OCI-LY1 (cell line): ENCODE measurements around the gene RORB.

Source experiments
- H2AFZ ChIP-seq: fragments of 200-600 bp; sonication (generic), shearing (Covaris generic); 2 replicates; pipeline ENCODE4 v1.6.0; 2014; ENCODE audit warnings: antibody characterized with exemption, mild to moderate bottlenecking, low read length
- H3F3A ChIP-seq: fragments of 200-600 bp; sonication (generic), shearing (Covaris generic); 2 replicates; pipeline ENCODE4 v1.6.0; 2014; ENCODE audit warnings: mild to moderate bottlenecking, antibody characterized with exemption, low read length, moderate library complexity; ENCODE audit not compliant: insufficient read depth
- H3K27ac ChIP-seq: fragments of 200-600 bp; sonication (generic); 2 replicates; pipeline ENCODE4 v1.5.1; 2014; ENCODE audit warnings: low read length, mixed run types, mild to moderate bottlenecking, low read depth; ENCODE audit not compliant: poor library complexity, severe bottlenecking
- H3K27me3 ChIP-seq: fragments of 200-600 bp; sonication (generic); 2 replicates; pipeline ENCODE4 v1.6.0; 2014; ENCODE audit warnings: antibody characterized with exemption, mild to moderate bottlenecking, low read length, moderate library complexity; ENCODE audit not compliant: insufficient read depth
- H3K36me3 ChIP-seq: fragments of 200-600 bp; sonication (generic); 2 replicates; pipeline ENCODE4 v1.6.1; 2014; ENCODE audit warnings: mild to moderate bottlenecking, antibody characterized with exemption, low read length, moderate library complexity, mixed read lengths; ENCODE audit not compliant: insufficient read depth
- H3K4me1 ChIP-seq: fragments of 200-600 bp; sonication (generic); 2 replicates; pipeline ENCODE4 v1.5.1; 2014; ENCODE audit warnings: mild to moderate bottlenecking, low read length, moderate library complexity; ENCODE audit not compliant: insufficient read depth, severe bottlenecking
- H3K4me2 ChIP-seq: fragments of 200-600 bp; sonication (generic), shearing (Covaris generic); 2 replicates; pipeline ENCODE4 v1.6.1; 2014; ENCODE audit warnings: low read length
- H3K4me3 ChIP-seq: fragments of 200-600 bp; sonication (generic); 2 replicates; pipeline ENCODE4 v1.5.1; 2014; ENCODE audit warnings: low read length, low read depth, mild to moderate bottlenecking, mixed read lengths; ENCODE audit not compliant: poor library complexity, severe bottlenecking
- H3K79me2 ChIP-seq: fragments of 200-600 bp; shearing (Covaris generic); 2 replicates; pipeline ENCODE4 v1.6.1; 2016; ENCODE audit warnings: mixed run types, low read length, mixed read lengths; ENCODE audit not compliant: insufficient read depth
- H3K9ac ChIP-seq: fragments of 200-600 bp; sonication (generic), shearing (Covaris generic); 2 replicates; pipeline ENCODE4 v1.6.1; 2014; ENCODE audit warnings: mild to moderate bottlenecking, low read length, mixed read lengths
- H3K9me2 ChIP-seq: fragments of 200-600 bp; sonication (generic), shearing (Covaris generic); 2 replicates; pipeline ENCODE4 v1.6.1; 2014; ENCODE audit warnings: low read depth, mild to moderate bottlenecking, low read length, mixed read lengths
- H3K9me3 ChIP-seq: fragments of 200-600 bp; shearing (Covaris generic); 2 replicates; pipeline ENCODE4 v1.6.1; 2014; ENCODE audit warnings: low read length, mixed read lengths
- H4K20me1 ChIP-seq: fragments of 200-600 bp; sonication (generic), shearing (Covaris generic); 2 replicates; pipeline ENCODE4 v1.6.0; 2016; ENCODE audit warnings: mild to moderate bottlenecking, low read length; ENCODE audit not compliant: insufficient read depth
- EZH2 ChIP-seq: fragments of 200-600 bp; sonication (generic), shearing (Covaris generic); IDR thresholded peaks from 2 replicates; pipeline ENCODE4 v1.8.0; 2017; ENCODE audit warnings: borderline replicate concordance, mixed run types, mild to moderate bottlenecking, antibody characterized with exemption, low read length, moderate library complexity, mixed read lengths
- TF ChIP-seq, protein P1 (sequence below): fragments of 200-600 bp; sonication (generic), shearing (Covaris generic); IDR thresholded peaks from 2 replicates; pipeline ENCODE4 v1.5.1; 2017; ENCODE audit warnings: mild to moderate bottlenecking, antibody characterized with exemption, low read length, moderate library complexity, mixed read lengths

The RORB gene

DNA sequence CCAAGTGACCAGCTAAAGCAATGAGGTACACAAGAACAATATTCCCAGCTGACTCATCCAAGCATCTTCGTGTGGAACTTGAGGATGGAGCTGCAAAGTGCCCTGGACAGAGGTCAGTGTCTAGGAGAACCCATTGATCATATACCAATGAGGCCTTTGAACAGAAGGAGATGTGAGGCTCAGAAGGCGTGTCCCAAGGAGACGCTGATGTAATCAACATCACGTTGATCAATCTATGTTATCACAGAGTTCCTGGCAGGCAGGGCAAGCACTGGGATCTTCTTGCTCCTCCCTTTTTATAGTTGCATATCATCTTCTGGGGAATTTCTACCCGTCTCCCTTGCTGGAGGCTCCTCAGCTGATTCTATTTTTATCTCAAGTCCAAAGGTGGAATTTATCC lies 227.2 kb downstream of the RORB start:
- H3K27me3 ChIP-seq = no peaks in the 10 kb centered on the region
- H3F3A ChIP-seq = no peaks in the 10 kb centered on the region
- H3K36me3 ChIP-seq = no peaks in the 10 kb centered on the region
- H3K4me2 ChIP-seq = no peak overlapping the region
- H2AFZ ChIP-seq = no peak overlapping the region
- no peaks in the 10 kb centered on the region for H3K4me1 ChIP-seq
- no peak overlapping the region for H3K27ac ChIP-seq
- H3K9me3 ChIP-seq = no peaks in the 10 kb centered on the region
- H4K20me1 ChIP-seq = no peaks in the 10 kb centered on the region
- H3K4me3 ChIP-seq = no peak overlapping the region
- TF ChIP-seq, protein P1, sequence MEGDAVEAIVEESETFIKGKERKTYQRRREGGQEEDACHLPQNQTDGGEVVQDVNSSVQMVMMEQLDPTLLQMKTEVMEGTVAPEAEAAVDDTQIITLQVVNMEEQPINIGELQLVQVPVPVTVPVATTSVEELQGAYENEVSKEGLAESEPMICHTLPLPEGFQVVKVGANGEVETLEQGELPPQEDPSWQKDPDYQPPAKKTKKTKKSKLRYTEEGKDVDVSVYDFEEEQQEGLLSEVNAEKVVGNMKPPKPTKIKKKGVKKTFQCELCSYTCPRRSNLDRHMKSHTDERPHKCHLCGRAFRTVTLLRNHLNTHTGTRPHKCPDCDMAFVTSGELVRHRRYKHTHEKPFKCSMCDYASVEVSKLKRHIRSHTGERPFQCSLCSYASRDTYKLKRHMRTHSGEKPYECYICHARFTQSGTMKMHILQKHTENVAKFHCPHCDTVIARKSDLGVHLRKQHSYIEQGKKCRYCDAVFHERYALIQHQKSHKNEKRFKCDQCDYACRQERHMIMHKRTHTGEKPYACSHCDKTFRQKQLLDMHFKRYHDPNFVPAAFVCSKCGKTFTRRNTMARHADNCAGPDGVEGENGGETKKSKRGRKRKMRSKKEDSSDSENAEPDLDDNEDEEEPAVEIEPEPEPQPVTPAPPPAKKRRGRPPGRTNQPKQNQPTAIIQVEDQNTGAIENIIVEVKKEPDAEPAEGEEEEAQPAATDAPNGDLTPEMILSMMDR = no peak
- TF ChIP-seq EZH2 = no peak
- H3K9me2 ChIP-seq = no peaks in the 10 kb centered on the region
- no peak overlapping the region for H3K9ac ChIP-seq
- no peaks in the 10 kb centered on the region for H3K79me2 ChIP-seq

DNA sequence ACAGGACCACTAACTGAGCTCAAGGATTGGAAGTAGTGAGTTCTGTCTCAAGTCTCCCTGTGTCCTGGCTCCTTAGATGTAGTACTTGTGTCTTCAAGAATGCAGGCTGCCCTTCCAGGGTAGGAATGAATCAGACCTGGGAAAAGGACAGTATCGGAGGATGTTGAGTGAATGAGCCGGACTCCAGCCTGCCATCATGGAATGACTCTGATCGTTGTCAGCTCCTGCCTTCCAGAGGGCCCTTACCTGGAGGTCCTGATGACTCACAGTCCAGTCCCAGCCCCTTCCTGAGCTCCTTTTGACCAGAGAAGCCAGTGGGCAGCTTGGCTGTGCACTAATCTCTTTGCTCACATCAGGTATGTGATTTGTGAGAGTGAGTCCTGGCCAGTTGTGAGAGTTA lies 229.4 kb downstream of the RORB start:
- TF ChIP-seq, protein P1 = no peak
- Histone ChIP-seq H3K9me2 (no peaks in the 10 kb centered on the region), H2AFZ (no peak overlapping the region), H3K79me2 (no peaks in the 10 kb centered on the region), H3K9ac (no peak overlapping the region), H3K4me3 (no peak overlapping the region), H3K9me3 (no peaks in the 10 kb centered on the region), H3K36me3 (no peaks in the 10 kb centered on the region), H3K4me1 (no peaks in the 10 kb centered on the region), H4K20me1 (no peaks in the 10 kb centered on the region), H3F3A (no peaks in the 10 kb centered on the region), H3K4me2 (no peak overlapping the region), H3K27me3 (no peaks in the 10 kb centered on the region), H3K27ac (no peak overlapping the region)

DNA sequence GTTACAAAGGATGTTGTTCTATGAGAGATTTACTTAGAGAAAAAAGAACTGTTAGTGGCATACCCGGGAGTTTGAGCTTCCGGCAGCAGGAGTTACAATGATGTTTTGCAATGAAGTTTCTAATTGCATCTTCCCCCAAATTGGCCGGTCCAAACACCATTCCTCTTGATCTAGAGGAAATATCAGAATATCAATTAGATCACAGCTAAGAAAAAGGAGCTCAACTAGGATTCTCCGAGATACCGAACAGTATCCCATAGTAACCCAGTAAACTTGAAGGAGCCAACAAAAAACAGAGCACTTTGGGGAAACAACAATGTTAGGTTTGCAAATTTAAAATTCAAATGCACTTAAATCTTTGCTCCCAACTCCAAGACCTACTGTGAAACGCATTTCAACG lies 231.0 kb downstream of the RORB start:
- no peak overlapping the region for H3K9ac ChIP-seq
- no peaks in the 10 kb centered on the region for H3K4me1 ChIP-seq
- H2AFZ ChIP-seq = no peak overlapping the region
- no peak overlapping the region for H3K27ac ChIP-seq
- H4K20me1 ChIP-seq = no peaks in the 10 kb centered on the region
- no peaks in the 10 kb centered on the region for H3K27me3 ChIP-seq
- no peaks in the 10 kb centered on the region for H3K36me3 ChIP-seq
- no peak for TF ChIP-seq EZH2
- TF ChIP-seq, protein P1 = no peak
- H3K4me3 ChIP-seq = no peak overlapping the region
- no peaks in the 10 kb centered on the region for H3F3A ChIP-seq
- no peaks in the 10 kb centered on the region for H3K9me3 ChIP-seq
- H3K9me2 ChIP-seq = no peaks in the 10 kb centered on the region
- no peaks in the 10 kb centered on the region for H3K79me2 ChIP-seq
- no peak overlapping the region for H3K4me2 ChIP-seq
